Stimulated activated naive B cell treated with anti-CD40 and anti-IgM and Interleukin-4, amounts not matched to agents 10 μg/mL and 1 μg/mL and 100 μg/mL, for 72 hours (primary cell): ENCODE results near the gene MEMO1.
"Not testable (repeated sequence)": the region's sequence is repeated elsewhere in the genome, so short reads cannot be mapped to it uniquely, and the experiment has no call there.

Experiments used
- ATAC-seq, 2 donors: fragments of 150-1000 bp; cut with Tn5 transposase; replicated peaks; 2 replicates each; pipeline ENCODE4 v1.10.0; 2021; ENCODE audit warnings: moderate library complexity in 1 of 2
- DNase-seq: peaks from one replicate; pipeline ENCODE4 v3.0.0; 2021
- H3K27ac Mint-ChIP-seq: one replicate; pipeline ENCODE4 v1.8.0; 2022; ENCODE audit warnings: mild to moderate bottlenecking, mixed read lengths
- H3K27me3 Mint-ChIP-seq, 2 donors: one replicate each; pipeline ENCODE4 v1.8.0; 2022; ENCODE audit warnings: mixed read lengths in 2 of 2
- H3K36me3 Mint-ChIP-seq, 2 donors: one replicate each; pipeline ENCODE4 v1.8.0; 2022; ENCODE audit warnings: mixed read lengths in 2 of 2, mild to moderate bottlenecking in 1 of 2
- H3K4me1 Mint-ChIP-seq, 2 donors: one replicate each; pipeline ENCODE4 v1.8.0; 2022; ENCODE audit warnings: mixed read lengths in 2 of 2, mild to moderate bottlenecking in 1 of 2
- H3K4me3 Mint-ChIP-seq, 2 donors: one replicate each; pipeline ENCODE4 v1.8.0; 2022; ENCODE audit warnings: mild to moderate bottlenecking in 2 of 2, mixed read lengths in 2 of 2, moderate library complexity in 1 of 2
- H3K9me3 Mint-ChIP-seq, 2 donors: one replicate each; pipeline ENCODE4 v1.8.0; 2022; ENCODE audit warnings: mixed read lengths in 2 of 2, mild to moderate bottlenecking in 1 of 2

The MEMO1 gene

DNA sequence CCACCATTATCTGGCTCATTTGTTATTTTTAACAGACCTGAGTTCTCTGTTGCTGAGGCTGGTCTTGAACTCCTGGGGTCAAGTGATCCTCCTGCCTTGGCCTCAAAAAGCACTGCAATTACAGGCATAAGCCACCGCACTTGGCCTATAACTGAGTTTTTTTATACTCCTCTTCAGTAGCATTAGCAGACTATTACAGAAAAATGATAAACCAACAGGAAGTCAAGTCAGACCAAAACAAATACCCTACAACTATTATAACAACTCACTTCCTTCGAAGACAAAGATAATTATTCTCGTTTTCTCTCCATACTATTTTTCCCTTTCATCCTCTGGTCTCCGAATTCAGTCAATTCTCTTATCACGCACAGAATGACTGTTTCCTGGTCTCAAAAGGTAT is 78.2 kb downstream of the MEMO1 start:
- no peak for ATAC-seq
- H3K36me3 Mint-ChIP-seq: peaks cover 5 to 13% of the 10 kb centered on the region in 2 donors
- no peak overlapping the region for H3K27ac Mint-ChIP-seq
- no peak overlapping the region for H3K4me3 Mint-ChIP-seq
- peaks cover 2 to 4% of the 10 kb centered on the region in 2 donors for H3K9me3 Mint-ChIP-seq
- DNase-seq: no peak
- peaks cover 0 to 3% of the 10 kb centered on the region in 2 donors for H3K4me1 Mint-ChIP-seq
- no peaks in the 10 kb centered on the region for H3K27me3 Mint-ChIP-seq

DNA sequence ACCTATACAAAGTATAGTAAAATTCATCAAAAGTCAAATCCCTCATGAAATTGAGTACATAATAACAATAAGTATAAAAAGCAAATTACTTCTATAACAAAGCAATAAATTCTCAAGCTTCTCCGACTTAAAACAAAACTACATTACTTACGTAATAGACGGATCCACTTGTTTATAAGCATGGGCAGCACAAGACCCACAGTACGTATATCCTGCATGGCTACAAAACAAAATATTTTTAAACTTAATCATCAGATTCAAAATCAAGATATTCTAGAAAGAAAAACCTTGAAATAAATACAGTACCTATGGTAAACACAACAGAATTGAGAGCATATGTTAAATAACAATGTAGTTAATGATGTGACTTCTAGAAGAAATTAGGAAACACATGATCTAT is 78.9 kb downstream of the MEMO1 start:
- Mint-ChIP-seq H3K27me3 (no peaks in the 10 kb centered on the region), H3K36me3 (peaks cover 7 to 16% of the 10 kb centered on the region in 2 donors), H3K4me1 (peaks cover 0 to 3% of the 10 kb centered on the region in 2 donors), H3K27ac (no peak overlapping the region), H3K9me3 (peaks cover 2 to 4% of the 10 kb centered on the region in 2 donors), H3K4me3 (no peak overlapping the region)
- ATAC-seq: no peak
- DNase-seq: no peak

DNA sequence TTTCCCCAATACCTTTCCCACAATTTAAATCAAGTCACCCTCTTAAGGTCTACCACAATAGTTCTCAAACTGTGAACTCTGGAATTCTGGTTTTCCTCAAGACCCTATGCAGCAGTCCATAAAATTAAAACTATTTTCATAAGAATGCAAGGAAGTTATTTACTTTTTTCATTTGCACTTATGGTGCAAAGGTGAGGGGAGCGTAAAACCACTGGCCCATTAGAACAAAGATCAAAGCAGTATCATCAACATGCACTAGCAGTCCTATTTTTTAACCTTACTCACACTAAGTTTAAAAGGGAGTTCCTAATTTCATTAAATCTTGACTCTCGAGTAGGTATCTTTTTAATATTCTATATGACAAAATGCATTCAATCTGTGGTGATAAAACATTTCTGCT is 85.3 kb downstream of the MEMO1 start:
- no peak for DNase-seq
- ATAC-seq: no peak
- H3K27me3 Mint-ChIP-seq: no peaks in the 10 kb centered on the region
- peaks cover 23 to 35% of the 10 kb centered on the region in 2 donors for H3K36me3 Mint-ChIP-seq
- peaks cover 0 to 17% of the 10 kb centered on the region in 2 donors for H3K4me1 Mint-ChIP-seq
- H3K27ac Mint-ChIP-seq: no peak overlapping the region
- peaks cover 2 to 4% of the 10 kb centered on the region in 2 donors for H3K9me3 Mint-ChIP-seq
- H3K4me3 Mint-ChIP-seq: no peak overlapping the region

DNA sequence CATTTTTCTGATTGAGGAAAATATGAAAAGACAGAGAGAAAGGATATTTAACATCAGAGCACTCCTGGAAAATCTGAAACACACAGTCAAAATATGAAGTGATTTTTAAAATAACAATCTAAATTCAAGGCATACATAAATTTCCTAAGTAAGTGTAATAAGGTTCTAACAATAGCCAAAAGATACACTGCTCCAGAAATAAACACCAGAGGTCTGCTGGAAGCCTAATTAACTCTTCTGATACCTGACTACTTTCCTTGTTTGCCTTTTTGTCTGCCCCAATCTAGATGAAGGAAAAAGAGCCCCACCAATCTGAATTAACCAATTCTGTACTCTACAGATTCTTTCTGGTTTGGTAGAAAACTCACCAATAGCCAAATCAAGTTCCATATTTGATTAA is 87.1 kb downstream of the MEMO1 start:
- Mint-ChIP-seq H3K27ac (peak overlapping the region; percentile 76), H3K9me3 (no peaks in the 10 kb centered on the region), H3K4me3 (no peak overlapping the region), H3K4me1 (peaks cover 2 to 17% of the 10 kb centered on the region in 2 donors), H3K27me3 (no peaks in the 10 kb centered on the region), H3K36me3 (peaks cover 23 to 40% of the 10 kb centered on the region in 2 donors)
- ATAC-seq (no peak), DNase-seq (no peak)

DNA sequence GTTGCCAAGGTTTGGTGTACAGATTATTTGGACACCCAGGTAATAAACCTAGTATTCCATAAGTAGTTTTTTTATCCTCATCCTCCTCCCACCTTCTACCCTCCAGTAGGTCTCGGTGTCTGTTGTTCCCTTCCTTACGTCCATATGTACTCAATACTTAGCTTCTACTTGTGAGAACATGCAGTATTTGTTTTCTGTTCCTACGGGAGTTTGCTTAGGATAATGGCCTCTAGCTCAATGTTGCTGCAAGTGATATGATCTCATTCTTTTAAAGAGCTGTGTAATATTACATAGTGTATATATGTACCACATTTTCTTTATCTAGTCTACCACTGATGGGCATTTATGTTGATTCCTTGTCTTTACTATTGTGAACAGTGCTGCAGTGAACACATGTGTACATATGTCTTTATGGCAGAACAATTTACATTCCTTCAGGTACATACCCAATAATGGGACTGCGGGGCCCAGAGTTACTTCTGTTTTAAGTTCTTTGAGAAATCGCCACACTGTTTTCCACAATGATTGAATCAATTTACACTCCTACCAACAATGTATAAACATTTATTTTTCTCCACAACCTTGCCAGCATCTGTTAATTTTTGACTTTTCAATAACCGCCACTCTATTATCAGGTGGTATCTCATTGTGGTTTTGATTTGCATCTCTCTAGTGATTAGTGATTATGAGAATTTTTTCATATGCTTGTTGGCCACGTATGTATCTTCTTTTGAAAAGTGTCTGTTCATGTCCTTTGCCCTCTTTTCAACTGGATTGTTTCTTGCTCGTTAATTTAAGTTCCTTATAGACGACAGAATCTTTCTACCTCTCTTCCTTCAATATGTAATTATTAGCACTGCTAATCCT is 88.0 kb downstream of the MEMO1 start:
- Mint-ChIP-seq H3K9me3 (no peaks in the 10 kb centered on the region), H3K4me1 (peaks cover 2 to 17% of the 10 kb centered on the region in 2 donors)

DNA sequence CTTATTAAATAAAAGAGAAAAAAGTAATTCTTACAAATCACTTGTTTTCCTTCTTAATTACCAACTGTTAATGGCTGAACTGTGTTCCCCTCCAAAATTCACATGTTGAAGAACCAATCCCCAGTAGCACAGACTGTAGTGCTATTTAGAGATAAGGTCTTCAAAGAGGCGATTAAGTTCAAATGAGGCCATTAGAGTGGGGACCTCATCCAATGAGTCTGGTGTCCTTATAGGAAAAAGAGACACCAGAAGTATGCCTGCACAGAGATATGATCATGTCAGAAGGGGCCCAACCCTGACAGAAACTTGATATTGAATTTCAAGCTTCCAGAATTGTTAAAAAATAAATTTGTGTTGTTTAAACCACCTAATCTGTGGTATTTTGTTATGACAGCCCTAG is 89.8 kb downstream of the MEMO1 start:
- ATAC-seq (no peak), DNase-seq (no peak)
- Mint-ChIP-seq H3K27ac (no peak overlapping the region), H3K9me3 (no peaks in the 10 kb centered on the region), H3K27me3 (no peaks in the 10 kb centered on the region), H3K4me3 (no peak overlapping the region), H3K36me3 (peaks cover 18 to 40% of the 10 kb centered on the region in 2 donors), H3K4me1 (peaks cover 2 to 17% of the 10 kb centered on the region in 2 donors)

More for the DNA sequence above, 88.0 kb downstream of the MEMO1 start:
- Mint-ChIP-seq H3K36me3 (peaks cover 23 to 40% of the 10 kb centered on the region in 2 donors), H3K27ac (no peak overlapping the region), H3K27me3 (no peaks in the 10 kb centered on the region), H3K4me3 (no peak overlapping the region)
- DNase-seq: no peak
- ATAC-seq: no peak

DNA sequence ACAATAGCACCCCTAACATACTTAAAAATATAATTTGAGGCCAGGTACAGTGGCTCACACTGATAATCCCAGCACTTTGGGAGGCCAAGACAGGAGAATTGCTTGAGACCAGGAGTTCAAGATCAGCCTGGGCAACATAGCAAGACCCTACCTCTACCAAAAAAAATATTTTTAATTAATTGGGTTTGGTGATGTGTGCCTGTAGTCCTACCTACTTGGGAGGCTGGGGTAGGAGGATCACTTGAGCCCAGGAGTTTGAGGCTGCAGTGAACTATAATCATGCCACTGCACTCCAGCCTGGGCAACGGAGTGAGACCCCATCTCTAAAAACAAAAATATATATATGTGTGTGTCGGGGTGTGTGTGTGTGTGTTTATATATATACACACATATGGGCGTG is 91.3 kb downstream of the MEMO1 start:
- Mint-ChIP-seq H3K27me3 (no peaks in the 10 kb centered on the region), H3K4me1 (peaks cover 7 to 21% of the 10 kb centered on the region in 2 donors), H3K9me3 (no peaks in the 10 kb centered on the region), H3K36me3 (peaks cover 11 to 30% of the 10 kb centered on the region in 2 donors), H3K4me3 (no peak overlapping the region), H3K27ac (no peak overlapping the region)
- no peak for DNase-seq
- no peak for ATAC-seq

DNA sequence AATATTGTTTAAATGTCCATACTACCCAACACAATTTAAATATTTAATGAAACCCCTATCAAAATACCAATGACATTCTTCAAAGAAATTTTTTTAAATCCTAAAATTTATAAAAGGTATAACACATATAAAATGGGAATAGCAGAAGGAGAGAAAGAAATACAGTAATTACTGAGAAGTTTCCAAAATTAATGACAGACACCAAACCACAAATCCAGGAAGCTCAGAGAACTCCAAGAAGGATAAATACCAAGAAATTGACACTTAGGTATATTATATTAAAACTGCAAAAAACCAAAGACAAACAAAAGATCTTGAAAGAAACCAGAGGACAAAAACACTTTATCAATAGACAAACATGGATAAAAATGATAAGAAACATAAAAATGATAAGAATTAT is 101.1 kb downstream of the MEMO1 start:
- no peaks in the 10 kb centered on the region for H3K27me3 Mint-ChIP-seq
- DNase-seq (no peak), ATAC-seq (no peak)
- H3K4me3 Mint-ChIP-seq: no peak overlapping the region
- no peaks in the 10 kb centered on the region for H3K9me3 Mint-ChIP-seq
- H3K4me1 Mint-ChIP-seq: peaks cover 14 to 18% of the 10 kb centered on the region in 2 donors
- no peak overlapping the region for H3K27ac Mint-ChIP-seq
- peaks cover 37 to 65% of the 10 kb centered on the region in 2 donors for H3K36me3 Mint-ChIP-seq

DNA sequence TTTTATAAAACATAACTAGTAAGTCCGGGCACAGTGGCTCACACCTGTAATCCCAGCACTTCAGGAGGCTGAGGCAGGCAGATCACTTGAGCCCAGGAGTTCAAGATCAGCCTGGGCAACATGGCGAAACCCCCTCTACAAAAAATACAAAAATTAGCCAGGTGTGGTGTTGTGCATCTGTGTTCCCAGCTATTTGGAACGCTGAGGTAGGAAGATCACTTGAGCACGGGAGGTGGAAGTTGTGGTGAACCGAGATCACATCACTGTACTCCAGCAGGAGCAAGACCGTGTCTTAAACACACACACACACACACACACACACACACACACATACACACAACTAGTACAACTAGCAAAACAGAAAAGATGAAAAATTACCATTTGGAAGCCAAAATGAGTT is 103.3 kb downstream of the MEMO1 start:
- DNase-seq, H3K4me3 Mint-ChIP-seq, ATAC-seq, H3K9me3 Mint-ChIP-seq, H3K27me3 Mint-ChIP-seq, H3K27ac Mint-ChIP-seq: not testable (repeated sequence)
- Mint-ChIP-seq H3K36me3 (peaks cover 38 to 70% of the 10 kb centered on the region in 2 donors), H3K4me1 (peaks cover 17 to 32% of the 10 kb centered on the region in 2 donors)

DNA sequence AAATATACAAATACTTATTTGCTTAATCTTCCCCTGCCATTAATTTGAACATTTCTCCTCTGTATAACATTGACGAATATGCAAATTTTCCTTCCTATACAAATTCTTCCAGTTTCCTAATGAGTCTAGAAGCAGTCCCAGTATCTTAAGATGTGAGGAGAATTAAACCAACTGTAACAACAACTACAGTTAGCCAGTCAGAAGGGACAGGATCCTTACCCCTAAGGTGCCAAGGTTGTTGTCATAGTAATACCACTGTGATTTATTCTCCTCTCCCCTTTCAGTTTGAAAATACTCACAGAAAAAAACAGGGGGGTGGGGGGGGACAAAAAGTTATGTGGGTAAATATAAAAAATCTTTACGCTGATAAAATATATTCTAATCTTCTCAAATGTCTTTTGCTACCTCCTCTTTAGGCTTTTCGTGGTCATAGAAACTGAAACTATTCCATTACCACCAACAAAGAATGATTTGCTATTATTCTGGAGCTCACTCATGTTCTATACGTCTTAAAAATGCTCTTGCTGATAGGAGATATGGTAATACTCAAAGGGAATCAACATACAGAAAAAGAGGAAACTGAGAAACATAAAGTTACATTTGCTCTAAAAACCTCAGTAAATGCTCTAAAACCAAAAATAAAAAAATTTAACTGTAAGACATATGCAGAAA is 107.6 kb downstream of the MEMO1 start:
- H3K27ac Mint-ChIP-seq: peak overlapping the region; percentile 7
- DNase-seq (no peak), ATAC-seq (peak in 1 of 2 donors; percentile 79)
- H3K9me3 Mint-ChIP-seq: peaks cover 7 to 11% of the 10 kb centered on the region in 2 donors
- peaks cover 7 to 17% of the 10 kb centered on the region in 2 donors for H3K4me1 Mint-ChIP-seq
- peaks cover 49 to 78% of the 10 kb centered on the region in 2 donors for H3K36me3 Mint-ChIP-seq
- no peak overlapping the region for H3K4me3 Mint-ChIP-seq
- no peaks in the 10 kb centered on the region for H3K27me3 Mint-ChIP-seq

DNA sequence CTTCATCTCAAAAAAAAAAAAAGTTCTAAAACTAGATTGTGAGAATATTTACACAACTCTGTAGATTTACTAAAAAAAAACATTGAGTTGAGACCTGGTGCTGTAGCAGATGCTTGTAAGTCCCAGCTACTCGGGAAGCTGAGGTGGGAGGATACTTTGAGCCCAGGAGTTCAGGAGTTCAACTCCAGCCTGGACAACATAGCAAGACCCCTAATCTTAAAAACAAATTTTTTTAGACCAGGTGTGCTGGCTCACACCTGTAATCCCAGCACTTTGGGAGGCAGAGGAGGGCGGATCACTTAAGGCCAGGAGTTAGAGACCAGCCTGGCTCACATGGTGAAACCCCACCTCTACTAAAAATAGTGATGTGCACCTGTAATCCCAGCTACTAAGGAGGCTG is 108.9 kb downstream of the MEMO1 start:
- Mint-ChIP-seq H3K27ac (no peak overlapping the region), H3K27me3 (no peaks in the 10 kb centered on the region), H3K4me1 (peaks cover 4 to 13% of the 10 kb centered on the region in 2 donors), H3K4me3 (no peak overlapping the region), H3K9me3 (peaks cover 12 to 20% of the 10 kb centered on the region in 2 donors), H3K36me3 (peaks cover 55 to 81% of the 10 kb centered on the region in 2 donors)
- ATAC-seq (no peak), DNase-seq (no peak)

DNA sequence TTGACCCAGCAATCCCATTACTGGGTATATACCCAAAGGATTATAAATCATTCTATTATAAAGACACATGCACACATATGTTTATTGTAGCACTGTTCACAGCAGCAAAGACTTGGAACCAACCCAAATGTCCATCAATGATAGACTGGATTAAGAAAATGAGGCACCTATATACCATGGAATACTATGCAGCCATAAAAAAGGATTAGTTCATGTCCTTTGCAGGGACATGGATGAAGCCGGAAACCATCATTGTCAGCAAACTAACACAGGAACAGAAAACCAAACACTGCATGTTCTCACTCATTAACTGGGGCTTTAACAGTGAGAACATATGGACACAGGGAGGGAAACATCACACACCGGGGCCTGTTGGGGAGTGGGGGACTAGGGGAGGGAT is 110.7 kb downstream of the MEMO1 start:
- H3K27me3 Mint-ChIP-seq, DNase-seq, ATAC-seq, H3K4me3 Mint-ChIP-seq, H3K27ac Mint-ChIP-seq: not testable (repeated sequence)
- peaks cover 12 to 20% of the 10 kb centered on the region in 2 donors for H3K9me3 Mint-ChIP-seq
- peaks cover 4 to 13% of the 10 kb centered on the region in 2 donors for H3K4me1 Mint-ChIP-seq
- H3K36me3 Mint-ChIP-seq: peaks cover 53 to 80% of the 10 kb centered on the region in 2 donors

DNA sequence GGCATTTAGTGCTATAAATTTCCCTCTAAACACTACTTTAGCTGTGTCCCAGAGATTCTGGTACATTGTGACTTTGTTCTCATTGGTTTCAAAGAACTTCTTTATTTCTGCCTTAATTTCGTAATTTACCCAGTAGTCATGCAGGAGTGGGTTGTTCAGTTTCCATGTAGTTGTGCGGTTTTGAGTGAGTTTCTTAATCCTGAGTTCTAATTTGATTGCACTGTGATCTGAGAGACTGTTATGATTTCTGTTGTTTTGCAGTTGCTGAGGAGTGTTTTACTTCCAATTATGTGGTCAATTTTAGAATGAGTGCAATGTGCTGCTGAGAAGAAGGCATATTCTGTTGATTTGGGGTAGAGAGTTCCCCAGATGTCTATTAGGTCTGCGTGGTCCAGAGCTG is 112.5 kb downstream of the MEMO1 start:
- not testable (repeated sequence) for H3K27ac Mint-ChIP-seq, H3K4me3 Mint-ChIP-seq, H3K27me3 Mint-ChIP-seq, ATAC-seq, DNase-seq
- Mint-ChIP-seq H3K36me3 (peaks cover 52 to 74% of the 10 kb centered on the region in 2 donors), H3K9me3 (peaks cover 12 to 20% of the 10 kb centered on the region in 2 donors), H3K4me1 (peaks cover 3 to 20% of the 10 kb centered on the region in 2 donors)

DNA sequence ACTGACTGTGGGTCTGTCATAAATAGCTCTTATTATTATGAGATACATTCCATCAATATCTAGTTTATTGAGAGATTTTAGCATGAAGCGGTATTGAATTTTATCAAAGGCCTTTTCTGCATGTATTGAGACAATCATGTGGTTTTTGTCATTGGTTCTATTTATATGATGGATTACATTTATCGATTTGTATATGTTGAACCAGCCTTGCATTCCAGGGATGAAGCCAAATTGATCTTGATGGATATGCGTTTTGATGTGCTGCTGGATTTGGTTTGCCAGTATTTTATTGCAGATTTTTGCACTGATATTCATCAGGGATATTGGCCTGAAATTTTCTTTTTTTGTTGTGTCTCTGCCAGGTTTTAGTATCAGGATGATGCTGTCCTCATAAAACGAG is 113.5 kb downstream of the MEMO1 start:
- H3K27me3 Mint-ChIP-seq, H3K4me3 Mint-ChIP-seq, H3K27ac Mint-ChIP-seq, ATAC-seq, DNase-seq: not testable (repeated sequence)
- Mint-ChIP-seq H3K36me3 (peaks cover 46 to 66% of the 10 kb centered on the region in 2 donors), H3K9me3 (peaks cover 12 to 20% of the 10 kb centered on the region in 2 donors), H3K4me1 (peaks cover 2 to 16% of the 10 kb centered on the region in 2 donors)
